GM12878 (cell line): ENCODE measurements around the gene ZNF276. TPM values are rescaled to one million over a fixed set of nuclear protein-coding genes. Genes with fewer than 3 reads are reported as not detected.

Source experiments
- BCL11A ChIP-seq: IDR thresholded peaks from 2 replicates; pipeline ENCODE4 v1.6.1; 2011; ENCODE audit warnings: low read depth, low read length
- BMI1 ChIP-seq: fragments of 450-650 bp; IDR thresholded peaks from 2 replicates; pipeline ENCODE4 v1.6.1; 2016; ENCODE audit warnings: mild to moderate bottlenecking, moderate library complexity, borderline replicate concordance
- CHD2 ChIP-seq: IDR thresholded peaks from 2 replicates; pipeline ENCODE4 v1.6.1; 2011; ENCODE audit warnings: low read depth, low read length, improper control_type of control experiment, borderline replicate concordance
- CREM ChIP-seq: IDR thresholded peaks from 2 replicates; pipeline ENCODE4 v1.6.1; 2014; ENCODE audit warnings: antibody characterized with exemption, low read depth
- EED ChIP-seq: sonication (generic); IDR thresholded peaks from 2 replicates; pipeline ENCODE4 v1.6.1; 2016; ENCODE audit warnings: antibody characterized with exemption, low read depth
- EGR1 ChIP-seq, 2 experiments: IDR thresholded peaks; 1 replicate in 1 of 2; 2 replicates in 1 of 2; pipeline ENCODE4 v1.6.1; 2011 to 2012; ENCODE audit warnings: low read depth in 2 of 2, low read length in 2 of 2, borderline replicate concordance in 1 of 2, mild to moderate bottlenecking in 1 of 2, moderate library complexity in 1 of 2
- ETV6 ChIP-seq, 2 experiments: fragments of 450-650 bp in 1 of 2; IDR thresholded peaks in 1 of 2; conservative IDR thresholded peaks in 1 of 2; 2 replicates each; pipeline ENCODE4 v1.6.1; 2014; ENCODE audit warnings: antibody characterized with exemption in 1 of 2, borderline replicate concordance in 1 of 2, low read depth in 1 of 2, mild to moderate bottlenecking in 1 of 2, moderate library complexity in 1 of 2
- HDGF ChIP-seq: fragments of 450-650 bp; IDR thresholded peaks from 2 replicates; pipeline ENCODE4 v1.6.1; 2016; ENCODE audit warnings: antibody characterized with exemption
- JUNB ChIP-seq: IDR thresholded peaks from 2 replicates; pipeline ENCODE4 v1.6.1; 2016; ENCODE audit warnings: antibody characterized with exemption, mild to moderate bottlenecking
- JUND ChIP-seq: IDR thresholded peaks from 2 replicates; pipeline ENCODE4 v1.6.1; 2012; ENCODE audit warnings: low read depth, mild to moderate bottlenecking, low read length, improper control_type of control experiment, moderate library complexity
- POU2F2 ChIP-seq: IDR thresholded peaks from 3 replicates; pipeline ENCODE4 v1.6.1; 2011; ENCODE audit warnings: low read depth, mild to moderate bottlenecking, low read length, borderline replicate concordance
- SUPT20H ChIP-seq: IDR thresholded peaks from 2 replicates; pipeline ENCODE4 v1.6.1; 2011; ENCODE audit warnings: low read depth, mild to moderate bottlenecking, low read length, moderate library complexity, borderline replicate concordance; ENCODE audit not compliant: control insufficient read depth
- TCF3 ChIP-seq: IDR thresholded peaks from 2 replicates; pipeline ENCODE4 v1.6.1; 2012; ENCODE audit warnings: low read depth, mild to moderate bottlenecking, low read length, borderline replicate concordance; ENCODE audit not compliant: insufficient read depth
- TCF7 ChIP-seq: IDR thresholded peaks from 2 replicates; pipeline ENCODE4 v1.6.1; 2014; ENCODE audit warnings: antibody characterized with exemption, borderline replicate concordance
- YY1 ChIP-seq: IDR thresholded peaks from 2 replicates; pipeline ENCODE4 v1.6.1; 2011; ENCODE audit warnings: low read depth, mild to moderate bottlenecking, low read length
- ZNF274 ChIP-seq: IDR thresholded peaks from one replicate; pipeline ENCODE4 v1.8.0; 2011; ENCODE audit not compliant: insufficient read length, insufficient read depth
- polyA plus RNA-seq, 11 experiments: library from polyadenylated mRNA; depleted of rRNA in 4 of 11; unstranded in 6 of 11; stranded (reverse) in 5 of 11; fragments of >200 nt; fragmentation: Nextera tagmentation in 4 of 11; fragmentation: Illumina TruSeq in 1 of 11; extraction: Ambion mirVana in 4 of 11; extraction: Trizol in 1 of 11; gene quantifications; 1 replicate in 1 of 11; 2 replicates in 10 of 11; pipeline versions ENCODE4 v1.2.1 to v1.2.3, GENCODE V29; 2011 to 2016; ENCODE audit warnings: inconsistent platforms in 2 of 11, missing spikeins in 2 of 11, low read depth in 1 of 11
- total RNA-seq, 4 experiments: library from RNA; depleted of rRNA in 3 of 4; stranded (reverse); fragments of >200 nt in 3 of 4; fragmentation: Illumina TruSeq in 1 of 4; extraction: Trizol in 1 of 4; gene quantifications; 2 replicates each; pipeline versions ENCODE4 v1.2.1 to v1.2.3, GENCODE V29; 2013 to 2021
- TF ChIP-seq, protein P1 (sequence below): fragments of 450-650 bp; formaldehyde crosslinking; IDR thresholded peaks from 2 replicates; pipeline ENCODE4 v1.5.0; 2022; ENCODE audit warnings: mild to moderate bottlenecking, missing genetic modification characterization
- TF ChIP-seq, protein P2 (sequence below): fragments of 450-650 bp; IDR thresholded peaks from 2 replicates; pipeline ENCODE4 v1.6.1; 2017; ENCODE audit warnings: mild to moderate bottlenecking, low read depth, inconsistent platforms; ENCODE audit not compliant: poor library complexity, severe bottlenecking
- TF ChIP-seq, protein P3 (sequence below): IDR thresholded peaks from 2 replicates; pipeline ENCODE4 v1.6.1; 2011; ENCODE audit warnings: borderline replicate concordance, low read depth, mild to moderate bottlenecking, moderate library complexity, low read length; ENCODE audit not compliant: insufficient read depth, poor library complexity, severe bottlenecking
- TF ChIP-seq, protein P4 (sequence below): fragments of 450-650 bp; IDR thresholded peaks from 2 replicates; pipeline ENCODE4 v1.6.1; 2017; ENCODE audit warnings: mild to moderate bottlenecking
- TF ChIP-seq, protein P5 (sequence below): fragments of 450-650 bp; IDR thresholded peaks from 2 replicates; pipeline ENCODE4 v1.6.1; 2014; ENCODE audit warnings: mild to moderate bottlenecking

The ZNF276 gene
- total and polyA plus RNA-seq, 10 of the 15 experiments (the other 5 are each of a cell fraction or from before 2014, with no cell fraction given), result 0.27 to 22.7 (median 8.7) TPM

DNA sequence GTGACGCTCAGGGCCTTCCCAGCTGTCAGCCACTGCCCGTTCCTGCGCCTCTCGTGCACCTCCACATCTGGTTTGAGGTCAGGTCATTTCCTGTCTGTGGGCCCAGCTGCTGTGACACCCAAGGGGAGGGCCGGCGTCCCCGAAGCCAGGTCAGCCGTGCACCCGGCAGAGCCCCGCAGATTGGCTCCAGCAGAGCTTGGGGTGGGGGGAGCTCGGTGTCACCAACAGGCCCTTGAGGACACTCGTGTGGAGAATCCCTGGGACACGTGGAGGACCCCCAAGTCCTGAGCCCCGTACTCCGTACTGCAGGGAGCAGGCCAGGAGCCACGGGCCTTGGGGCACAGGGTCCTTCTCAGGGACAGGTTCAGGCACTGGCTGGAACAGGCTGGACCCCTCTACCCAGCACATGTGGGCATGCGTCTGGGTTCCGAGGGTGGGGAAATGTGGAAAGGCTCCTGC lies 24.6 kb upstream of the ZNF276 start (continued):
- TF ChIP-seq SUPT20H (no peak), ZNF274 (no peak), YY1 (no peak), TCF7 (no peak), EED (no peak), JUNB (no peak), CREM (peak; percentile 48; the same call in 1 of the 2 replicates), HDGF (no peak), POU2F2 (no peak), ETV6 (conservative IDR thresholded peaks at IDR 0.05 in 1 of 2, IDR thresholded peaks at IDR 0.05 in 1 of 2; ENCODE audit: borderline replicate concordance in 1 of 2, low read depth in 1 of 2) (no peak), BCL11A (no peak), TCF3 (peak; percentile 68), EGR1 (IDR thresholded peaks at IDR 0.05; ENCODE audit: borderline replicate concordance in 1 of 2, low read depth in 2 of 2, low read length in 2 of 2) (no peak), CHD2 (no peak), BMI1 (no peak), JUND (no peak)
- TF ChIP-seq, protein P1, sequence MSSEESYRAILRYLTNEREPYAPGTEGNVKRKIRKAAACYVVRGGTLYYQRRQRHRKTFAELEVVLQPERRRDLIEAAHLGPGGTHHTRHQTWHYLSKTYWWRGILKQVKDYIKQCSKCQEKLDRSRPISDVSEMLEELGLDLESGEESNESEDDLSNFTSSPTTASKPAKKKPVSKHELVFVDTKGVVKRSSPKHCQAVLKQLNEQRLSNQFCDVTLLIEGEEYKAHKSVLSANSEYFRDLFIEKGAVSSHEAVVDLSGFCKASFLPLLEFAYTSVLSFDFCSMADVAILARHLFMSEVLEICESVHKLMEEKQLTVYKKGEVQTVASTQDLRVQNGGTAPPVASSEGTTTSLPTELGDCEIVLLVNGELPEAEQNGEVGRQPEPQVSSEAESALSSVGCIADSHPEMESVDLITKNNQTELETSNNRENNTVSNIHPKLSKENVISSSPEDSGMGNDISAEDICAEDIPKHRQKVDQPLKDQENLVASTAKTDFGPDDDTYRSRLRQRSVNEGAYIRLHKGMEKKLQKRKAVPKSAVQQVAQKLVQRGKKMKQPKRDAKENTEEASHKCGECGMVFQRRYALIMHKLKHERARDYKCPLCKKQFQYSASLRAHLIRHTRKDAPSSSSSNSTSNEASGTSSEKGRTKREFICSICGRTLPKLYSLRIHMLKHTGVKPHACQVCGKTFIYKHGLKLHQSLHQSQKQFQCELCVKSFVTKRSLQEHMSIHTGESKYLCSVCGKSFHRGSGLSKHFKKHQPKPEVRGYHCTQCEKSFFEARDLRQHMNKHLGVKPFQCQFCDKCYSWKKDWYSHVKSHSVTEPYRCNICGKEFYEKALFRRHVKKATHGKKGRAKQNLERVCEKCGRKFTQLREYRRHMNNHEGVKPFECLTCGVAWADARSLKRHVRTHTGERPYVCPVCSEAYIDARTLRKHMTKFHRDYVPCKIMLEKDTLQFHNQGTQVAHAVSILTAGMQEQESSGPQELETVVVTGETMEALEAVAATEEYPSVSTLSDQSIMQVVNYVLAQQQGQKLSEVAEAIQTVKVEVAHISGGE (CRISPR knock-in tag), result no peak
- TF ChIP-seq, protein P2, sequence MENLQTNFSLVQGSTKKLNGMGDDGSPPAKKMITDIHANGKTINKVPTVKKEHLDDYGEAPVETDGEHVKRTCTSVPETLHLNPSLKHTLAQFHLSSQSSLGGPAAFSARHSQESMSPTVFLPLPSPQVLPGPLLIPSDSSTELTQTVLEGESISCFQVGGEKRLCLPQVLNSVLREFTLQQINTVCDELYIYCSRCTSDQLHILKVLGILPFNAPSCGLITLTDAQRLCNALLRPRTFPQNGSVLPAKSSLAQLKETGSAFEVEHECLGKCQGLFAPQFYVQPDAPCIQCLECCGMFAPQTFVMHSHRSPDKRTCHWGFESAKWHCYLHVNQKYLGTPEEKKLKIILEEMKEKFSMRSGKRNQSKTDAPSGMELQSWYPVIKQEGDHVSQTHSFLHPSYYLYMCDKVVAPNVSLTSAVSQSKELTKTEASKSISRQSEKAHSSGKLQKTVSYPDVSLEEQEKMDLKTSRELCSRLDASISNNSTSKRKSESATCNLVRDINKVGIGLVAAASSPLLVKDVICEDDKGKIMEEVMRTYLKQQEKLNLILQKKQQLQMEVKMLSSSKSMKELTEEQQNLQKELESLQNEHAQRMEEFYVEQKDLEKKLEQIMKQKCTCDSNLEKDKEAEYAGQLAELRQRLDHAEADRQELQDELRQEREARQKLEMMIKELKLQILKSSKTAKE, result no peak
- TF ChIP-seq, protein P3, sequence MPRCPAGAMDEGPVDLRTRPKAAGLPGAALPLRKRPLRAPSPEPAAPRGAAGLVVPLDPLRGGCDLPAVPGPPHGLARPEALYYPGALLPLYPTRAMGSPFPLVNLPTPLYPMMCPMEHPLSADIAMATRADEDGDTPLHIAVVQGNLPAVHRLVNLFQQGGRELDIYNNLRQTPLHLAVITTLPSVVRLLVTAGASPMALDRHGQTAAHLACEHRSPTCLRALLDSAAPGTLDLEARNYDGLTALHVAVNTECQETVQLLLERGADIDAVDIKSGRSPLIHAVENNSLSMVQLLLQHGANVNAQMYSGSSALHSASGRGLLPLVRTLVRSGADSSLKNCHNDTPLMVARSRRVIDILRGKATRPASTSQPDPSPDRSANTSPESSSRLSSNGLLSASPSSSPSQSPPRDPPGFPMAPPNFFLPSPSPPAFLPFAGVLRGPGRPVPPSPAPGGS, result peak; percentile 48
- TF ChIP-seq, protein P4, sequence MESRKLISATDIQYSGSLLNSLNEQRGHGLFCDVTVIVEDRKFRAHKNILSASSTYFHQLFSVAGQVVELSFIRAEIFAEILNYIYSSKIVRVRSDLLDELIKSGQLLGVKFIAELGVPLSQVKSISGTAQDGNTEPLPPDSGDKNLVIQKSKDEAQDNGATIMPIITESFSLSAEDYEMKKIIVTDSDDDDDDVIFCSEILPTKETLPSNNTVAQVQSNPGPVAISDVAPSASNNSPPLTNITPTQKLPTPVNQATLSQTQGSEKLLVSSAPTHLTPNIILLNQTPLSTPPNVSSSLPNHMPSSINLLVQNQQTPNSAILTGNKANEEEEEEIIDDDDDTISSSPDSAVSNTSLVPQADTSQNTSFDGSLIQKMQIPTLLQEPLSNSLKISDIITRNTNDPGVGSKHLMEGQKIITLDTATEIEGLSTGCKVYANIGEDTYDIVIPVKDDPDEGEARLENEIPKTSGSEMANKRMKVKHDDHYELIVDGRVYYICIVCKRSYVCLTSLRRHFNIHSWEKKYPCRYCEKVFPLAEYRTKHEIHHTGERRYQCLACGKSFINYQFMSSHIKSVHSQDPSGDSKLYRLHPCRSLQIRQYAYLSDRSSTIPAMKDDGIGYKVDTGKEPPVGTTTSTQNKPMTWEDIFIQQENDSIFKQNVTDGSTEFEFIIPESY, result no peak
- TF ChIP-seq, protein P5, sequence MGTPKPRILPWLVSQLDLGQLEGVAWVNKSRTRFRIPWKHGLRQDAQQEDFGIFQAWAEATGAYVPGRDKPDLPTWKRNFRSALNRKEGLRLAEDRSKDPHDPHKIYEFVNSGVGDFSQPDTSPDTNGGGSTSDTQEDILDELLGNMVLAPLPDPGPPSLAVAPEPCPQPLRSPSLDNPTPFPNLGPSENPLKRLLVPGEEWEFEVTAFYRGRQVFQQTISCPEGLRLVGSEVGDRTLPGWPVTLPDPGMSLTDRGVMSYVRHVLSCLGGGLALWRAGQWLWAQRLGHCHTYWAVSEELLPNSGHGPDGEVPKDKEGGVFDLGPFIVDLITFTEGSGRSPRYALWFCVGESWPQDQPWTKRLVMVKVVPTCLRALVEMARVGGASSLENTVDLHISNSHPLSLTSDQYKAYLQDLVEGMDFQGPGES, result no peak
